SK-N-SH treated with all-trans-retinoic acid at 6 μM for 48 hours (cell line): ENCODE measurements around the gene ARHGEF40.

ENCODE experiments used
- ARNTL ChIP-seq: fragments of 450-650 bp; formaldehyde crosslinking; IDR thresholded peaks from 2 replicates; pipeline ENCODE4 v1.5.0; 2020; ENCODE audit warnings: low read depth, mild to moderate bottlenecking, moderate library complexity, borderline replicate concordance
- OSR1 ChIP-seq: fragments of 250-450 bp; sonication (Bioruptor Pico); IDR thresholded peaks from 2 replicates; pipeline ENCODE4 v1.8.0; 2022; ENCODE audit warnings: moderate library complexity, mild to moderate bottlenecking, inconsistent platforms
- TCF4 ChIP-seq: fragments of 250-450 bp; sonication (Bioruptor Pico); IDR thresholded peaks from 2 replicates; pipeline ENCODE4 v1.8.0; 2021; ENCODE audit warnings: mild to moderate bottlenecking, moderate library complexity, borderline replicate concordance
- ZFP30 ChIP-seq: fragments of 450-650 bp; formaldehyde crosslinking; IDR thresholded peaks from 2 replicates; pipeline ENCODE4 v1.5.0; 2022; ENCODE audit warnings: mild to moderate bottlenecking, moderate library complexity

DNA sequence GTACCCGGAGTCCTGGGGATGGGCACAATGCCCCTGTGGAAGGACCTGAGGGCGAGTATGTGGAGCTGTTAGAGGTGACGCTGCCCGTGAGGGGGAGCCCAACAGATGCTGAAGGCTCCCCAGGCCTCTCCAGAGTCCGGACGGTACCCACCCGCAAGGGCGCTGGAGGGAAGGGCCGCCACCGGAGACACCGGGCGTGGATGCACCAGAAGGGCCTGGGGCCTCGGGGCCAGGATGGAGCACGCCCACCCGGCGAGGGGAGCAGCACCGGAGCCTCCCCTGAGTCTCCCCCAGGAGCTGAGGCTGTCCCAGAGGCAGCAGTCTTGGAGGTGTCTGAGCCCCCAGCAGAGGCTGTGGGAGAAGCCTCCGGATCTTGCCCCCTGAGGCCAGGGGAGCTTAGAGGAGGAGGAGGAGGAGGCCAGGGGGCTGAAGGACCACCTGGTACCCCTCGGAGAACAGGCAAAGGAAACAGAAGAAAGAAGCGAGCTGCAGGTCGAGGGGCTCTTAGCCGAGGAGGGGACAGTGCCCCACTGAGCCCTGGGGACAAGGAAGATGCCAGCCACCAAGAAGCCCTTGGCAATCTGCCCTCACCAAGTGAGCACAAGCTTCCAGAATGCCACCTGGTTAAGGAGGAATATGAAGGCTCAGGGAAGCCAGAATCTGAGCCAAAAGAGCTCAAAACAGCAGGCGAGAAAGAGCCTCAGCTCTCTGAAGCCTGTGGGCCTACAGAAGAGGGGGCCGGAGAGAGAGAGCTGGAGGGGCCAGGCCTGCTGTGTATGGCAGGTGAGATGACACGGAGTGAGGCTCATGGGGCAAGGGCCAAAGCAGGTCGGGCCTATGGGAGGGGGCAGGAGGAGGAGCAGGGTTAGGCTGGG, 4.5 kb downstream of the ARHGEF40 start:
- TF ChIP-seq ZFP30 (CRISPR knock-in tag) (no peak), TCF4 (CRISPR knock-in tag) (no peak), OSR1 (CRISPR knock-in tag) (no peak), ARNTL (CRISPR knock-in tag) (no peak)
